ENCODE data around the gene TBC1D22A.

- TF ChIP-seq TRIM24 (IDR thresholded peaks at IDR 0.05) (no peak), CTCF (IDR thresholded peaks at IDR 0.05 in 2 of 3, conservative IDR thresholded peaks at IDR 0.05 in 1 of 3; ENCODE audit: insufficient read depth in 2 of 3, low read depth in 1 of 3, low read length in 3 of 3) (no peak), POLR2AphosphoS5 (IDR thresholded peaks at IDR 0.05; ENCODE audit: control insufficient read depth, insufficient read depth, low read depth, low read length) (no peak), NR2C2 (CRISPR knock-in tag; IDR thresholded peaks at IDR 0.05) (no peak), NR2C2 (tag; IDR thresholded peaks at IDR 0.05) (no peak)
Observed at GRCh38 chr22:46734830-46735453, 27.5 kb upstream of the TBC1D22A start.

Data from K562 (cell line).